DND-41 (cell line): ENCODE data around the gene WDR41.

Experiments used
- ATAC-seq: fragments of 200-7000 bp; cut with Tn5 transposase; 3 replicates; pipeline ENCODE4 v1.9.1; 2021; ENCODE audit warnings: low read depth; ENCODE audit not compliant: insufficient read depth
- DNase-seq: peaks from one replicate; pipeline ENCODE4 v3.0.0-alpha.2; 2020
- H2AFZ ChIP-seq: 2 replicates; pipeline ENCODE4 v1.6.0; 2012; ENCODE audit warnings: low read depth, low read length
- H3K27ac ChIP-seq: 2 replicates; pipeline ENCODE4 v1.5.1; 2012; ENCODE audit warnings: low read length, inconsistent platforms
- H3K27me3 ChIP-seq: fragments of 200-600 bp; sonication (generic); 2 replicates; pipeline ENCODE4 v1.6.0; 2012; ENCODE audit warnings: low read length, mild to moderate bottlenecking, inconsistent platforms; ENCODE audit not compliant: insufficient read depth, poor library complexity
- H3K36me3 ChIP-seq: 2 replicates; pipeline ENCODE4 v1.5.1; 2012; ENCODE audit warnings: low read length, inconsistent platforms; ENCODE audit not compliant: insufficient read depth
- H3K4me1 ChIP-seq: 2 replicates; pipeline ENCODE4 v1.5.1; 2012; ENCODE audit warnings: mild to moderate bottlenecking, low read length; ENCODE audit not compliant: insufficient read depth
- H3K4me2 ChIP-seq: 2 replicates; pipeline ENCODE4 v1.6.0; 2012; ENCODE audit warnings: mild to moderate bottlenecking, moderate library complexity, low read length, inconsistent platforms; ENCODE audit not compliant: insufficient read depth
- H3K4me3 ChIP-seq, 2 experiments: fragments of 200-600 bp in 1 of 2; shearing (Covaris generic) in 1 of 2; 2 replicates each; pipeline ENCODE4 v1.5.1; 2012 to 2016; ENCODE audit warnings: inconsistent platforms in 2 of 2, low read length in 2 of 2, mild to moderate bottlenecking in 2 of 2, low read depth in 1 of 2, moderate library complexity in 1 of 2
- H3K79me2 ChIP-seq: 2 replicates; pipeline ENCODE4 v1.6.0; 2012; ENCODE audit warnings: low read length, inconsistent platforms; ENCODE audit not compliant: insufficient read depth
- H3K9ac ChIP-seq: 2 replicates; pipeline ENCODE4 v1.6.0; 2012; ENCODE audit warnings: low read depth, mild to moderate bottlenecking, inconsistent platforms, low read length, moderate library complexity
- H3K9me3 ChIP-seq: 2 replicates; pipeline ENCODE4 v1.5.1; 2012; ENCODE audit warnings: low read length, moderate library complexity, mild to moderate bottlenecking, inconsistent platforms; ENCODE audit not compliant: insufficient read depth, severe bottlenecking
- H4K20me1 ChIP-seq: 2 replicates; pipeline ENCODE4 v1.6.0; 2012; ENCODE audit warnings: low read length; ENCODE audit not compliant: insufficient read depth
- EZH2 ChIP-seq: IDR thresholded peaks from 3 replicates; pipeline ENCODE4 v1.6.1; 2012; ENCODE audit warnings: borderline replicate concordance, low read depth, mild to moderate bottlenecking, moderate library complexity, low read length, inconsistent platforms; ENCODE audit not compliant: severe bottlenecking
- TF ChIP-seq, protein P1 (sequence below): IDR thresholded peaks from 2 replicates; pipeline ENCODE4 v1.5.1; 2012; ENCODE audit warnings: borderline replicate concordance, low read length, moderate library complexity, mild to moderate bottlenecking; ENCODE audit not compliant: poor library complexity, severe bottlenecking; ENCODE audit errors: extremely low read depth

Gene WDR41

DNA sequence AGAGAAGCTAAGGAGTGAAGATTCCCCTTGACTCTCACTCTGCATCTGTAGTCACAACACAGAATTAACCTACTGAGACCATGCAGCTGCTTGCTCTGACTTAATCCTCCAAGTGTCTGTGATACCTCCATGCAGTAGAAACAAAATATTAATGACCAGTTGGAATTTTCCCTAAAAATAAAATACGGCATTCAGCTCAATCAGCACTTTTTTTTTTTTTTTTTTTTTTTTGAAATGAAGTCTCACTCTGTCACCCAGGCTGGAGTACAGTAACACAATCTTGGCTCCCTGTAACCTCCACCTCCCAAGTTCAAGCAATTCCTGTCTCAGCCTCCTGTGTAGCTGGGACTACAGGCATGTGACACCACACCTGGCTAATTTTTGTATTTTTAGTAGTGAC lies 48.4 kb downstream of the WDR41 start:
- H3K79me2 ChIP-seq: no peaks in the 10 kb centered on the region
- H3K27ac ChIP-seq: no peak overlapping the region
- H3K4me3 ChIP-seq: no peak overlapping the region
- no peak for DNase-seq
- no peak overlapping the region for H3K4me2 ChIP-seq
- H2AFZ ChIP-seq: no peak overlapping the region
- ATAC-seq: no peak
- H3K4me1 ChIP-seq: no peaks in the 10 kb centered on the region
- H3K9ac ChIP-seq: no peak overlapping the region
- no peaks in the 10 kb centered on the region for H3K27me3 ChIP-seq
- no peak for TF ChIP-seq EZH2
- TF ChIP-seq, protein P1, sequence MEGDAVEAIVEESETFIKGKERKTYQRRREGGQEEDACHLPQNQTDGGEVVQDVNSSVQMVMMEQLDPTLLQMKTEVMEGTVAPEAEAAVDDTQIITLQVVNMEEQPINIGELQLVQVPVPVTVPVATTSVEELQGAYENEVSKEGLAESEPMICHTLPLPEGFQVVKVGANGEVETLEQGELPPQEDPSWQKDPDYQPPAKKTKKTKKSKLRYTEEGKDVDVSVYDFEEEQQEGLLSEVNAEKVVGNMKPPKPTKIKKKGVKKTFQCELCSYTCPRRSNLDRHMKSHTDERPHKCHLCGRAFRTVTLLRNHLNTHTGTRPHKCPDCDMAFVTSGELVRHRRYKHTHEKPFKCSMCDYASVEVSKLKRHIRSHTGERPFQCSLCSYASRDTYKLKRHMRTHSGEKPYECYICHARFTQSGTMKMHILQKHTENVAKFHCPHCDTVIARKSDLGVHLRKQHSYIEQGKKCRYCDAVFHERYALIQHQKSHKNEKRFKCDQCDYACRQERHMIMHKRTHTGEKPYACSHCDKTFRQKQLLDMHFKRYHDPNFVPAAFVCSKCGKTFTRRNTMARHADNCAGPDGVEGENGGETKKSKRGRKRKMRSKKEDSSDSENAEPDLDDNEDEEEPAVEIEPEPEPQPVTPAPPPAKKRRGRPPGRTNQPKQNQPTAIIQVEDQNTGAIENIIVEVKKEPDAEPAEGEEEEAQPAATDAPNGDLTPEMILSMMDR: no peak
- peaks cover 28% of the 10 kb centered on the region for H3K36me3 ChIP-seq
- H3K9me3 ChIP-seq: no peaks in the 10 kb centered on the region
- H4K20me1 ChIP-seq: no peaks in the 10 kb centered on the region

DNA sequence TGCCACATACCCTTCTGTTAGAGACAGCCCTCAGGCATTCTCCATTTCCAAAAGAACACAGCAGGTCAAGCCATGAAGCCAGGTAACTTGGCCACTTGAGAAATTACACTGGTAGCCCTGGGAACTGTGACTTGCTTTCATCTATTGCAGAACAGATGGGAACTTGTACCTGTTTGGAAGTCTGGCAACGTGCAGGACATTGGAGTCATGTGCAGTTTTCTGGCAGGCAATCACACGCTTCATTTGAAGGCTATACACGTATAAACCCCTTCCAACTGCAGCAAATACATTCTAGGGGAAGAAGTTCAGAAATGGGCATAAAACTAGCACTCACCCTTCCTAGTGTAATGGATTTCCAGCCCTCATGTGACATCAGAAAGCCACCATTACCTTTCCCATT lies 54.0 kb downstream of the WDR41 start:
- Histone ChIP-seq H3K4me3 (no peak overlapping the region), H3K27me3 (no peaks in the 10 kb centered on the region), H3K4me1 (no peaks in the 10 kb centered on the region), H2AFZ (no peak overlapping the region), H3K4me2 (no peak overlapping the region), H3K27ac (no peak overlapping the region), H3K36me3 (peaks cover 33% of the 10 kb centered on the region), H3K9me3 (no peaks in the 10 kb centered on the region), H3K9ac (no peak overlapping the region), H3K79me2 (no peaks in the 10 kb centered on the region), H4K20me1 (no peaks in the 10 kb centered on the region)
- DNase-seq (no peak), ATAC-seq (no peak)
- no peak for TF ChIP-seq EZH2
- TF ChIP-seq, protein P1: no peak

DNA sequence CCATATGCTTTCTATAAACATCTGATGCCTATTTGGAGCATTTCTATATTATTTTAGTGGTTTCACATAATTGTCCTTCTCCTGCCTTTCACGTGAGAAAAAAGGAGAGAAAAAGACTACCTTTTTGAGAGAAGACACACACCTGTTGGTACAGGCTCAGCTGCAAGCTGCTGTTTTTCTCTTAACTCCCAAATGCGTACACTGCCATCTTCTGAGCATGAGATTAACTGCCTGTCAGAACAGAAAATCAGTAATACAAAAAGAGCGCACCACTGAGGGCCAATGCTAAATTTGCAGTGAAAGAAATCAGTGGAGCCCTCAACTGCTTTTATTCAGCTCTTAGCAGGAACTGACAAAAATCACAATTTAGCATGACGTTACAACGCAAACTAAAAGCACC lies 54.9 kb downstream of the WDR41 start:
- H3K9me3 ChIP-seq: no peaks in the 10 kb centered on the region
- no peaks in the 10 kb centered on the region for H4K20me1 ChIP-seq
- H3K4me2 ChIP-seq: no peak overlapping the region
- TF ChIP-seq, protein P1: peak; percentile 29
- TF ChIP-seq EZH2: no peak
- H3K36me3 ChIP-seq: peaks cover 39% of the 10 kb centered on the region
- H3K4me1 ChIP-seq: no peaks in the 10 kb centered on the region
- ATAC-seq: no peak
- H2AFZ ChIP-seq: no peak overlapping the region
- H3K4me3 ChIP-seq: no peak overlapping the region
- no peaks in the 10 kb centered on the region for H3K79me2 ChIP-seq
- H3K27ac ChIP-seq: no peak overlapping the region
- no peaks in the 10 kb centered on the region for H3K27me3 ChIP-seq
- no peak overlapping the region for H3K9ac ChIP-seq
- no peak for DNase-seq

DNA sequence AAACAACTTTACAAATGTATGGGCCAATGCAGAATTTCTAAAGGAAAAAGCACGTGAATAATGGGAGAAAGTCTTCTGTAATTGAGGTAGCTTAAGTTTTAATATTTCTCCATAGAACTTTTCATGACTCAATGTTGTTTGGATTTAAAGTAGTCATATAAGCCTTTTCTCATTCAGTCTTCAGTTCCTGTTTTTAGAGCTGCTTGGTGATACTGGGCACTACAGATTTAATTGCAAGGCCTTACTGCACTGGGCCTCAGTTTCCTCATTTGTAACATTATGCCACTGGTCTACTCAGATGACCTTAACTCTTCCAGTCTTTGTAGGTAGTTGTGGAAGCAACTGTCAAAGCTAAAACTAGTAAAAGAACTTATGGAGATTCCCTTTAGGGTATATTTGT lies 60.4 kb downstream of the WDR41 start:
- ATAC-seq: no peak
- Histone ChIP-seq H3K27ac (no peak overlapping the region), H3K9me3 (no peaks in the 10 kb centered on the region), H3K27me3 (no peaks in the 10 kb centered on the region), H3K4me1 (no peaks in the 10 kb centered on the region), H3K9ac (no peak overlapping the region), H3K4me2 (no peak overlapping the region), H3K36me3 (peaks cover 49% of the 10 kb centered on the region), H2AFZ (no peak overlapping the region), H3K79me2 (no peaks in the 10 kb centered on the region), H4K20me1 (no peaks in the 10 kb centered on the region), H3K4me3 (no peak overlapping the region)
- no peak for TF ChIP-seq EZH2
- TF ChIP-seq, protein P1: no peak
- DNase-seq: no peak
